ENCODE measurements around the gene ESRRB.

Gene ESRRB

DNA sequence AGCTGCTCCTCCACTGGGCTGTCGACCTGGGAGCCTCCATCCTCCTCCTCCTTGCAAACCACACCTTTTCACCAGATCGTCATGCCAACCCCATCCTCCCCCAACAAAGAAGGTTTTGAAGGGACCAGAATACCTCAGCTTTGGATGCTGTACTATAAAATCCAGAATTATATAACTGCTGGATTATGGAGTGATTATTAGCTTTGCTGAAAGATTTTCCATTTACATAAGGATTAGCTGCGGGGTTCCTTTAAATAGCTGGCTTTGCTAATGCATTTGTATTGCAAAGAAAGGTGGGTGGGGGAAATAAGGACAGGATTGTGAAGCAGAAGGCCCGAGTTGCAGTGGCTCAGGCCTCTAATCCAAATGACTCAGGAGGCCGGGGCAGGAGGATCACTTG lies 36.6 kb downstream of the ESRRB start:
- DNase-seq = no peak

DNA sequence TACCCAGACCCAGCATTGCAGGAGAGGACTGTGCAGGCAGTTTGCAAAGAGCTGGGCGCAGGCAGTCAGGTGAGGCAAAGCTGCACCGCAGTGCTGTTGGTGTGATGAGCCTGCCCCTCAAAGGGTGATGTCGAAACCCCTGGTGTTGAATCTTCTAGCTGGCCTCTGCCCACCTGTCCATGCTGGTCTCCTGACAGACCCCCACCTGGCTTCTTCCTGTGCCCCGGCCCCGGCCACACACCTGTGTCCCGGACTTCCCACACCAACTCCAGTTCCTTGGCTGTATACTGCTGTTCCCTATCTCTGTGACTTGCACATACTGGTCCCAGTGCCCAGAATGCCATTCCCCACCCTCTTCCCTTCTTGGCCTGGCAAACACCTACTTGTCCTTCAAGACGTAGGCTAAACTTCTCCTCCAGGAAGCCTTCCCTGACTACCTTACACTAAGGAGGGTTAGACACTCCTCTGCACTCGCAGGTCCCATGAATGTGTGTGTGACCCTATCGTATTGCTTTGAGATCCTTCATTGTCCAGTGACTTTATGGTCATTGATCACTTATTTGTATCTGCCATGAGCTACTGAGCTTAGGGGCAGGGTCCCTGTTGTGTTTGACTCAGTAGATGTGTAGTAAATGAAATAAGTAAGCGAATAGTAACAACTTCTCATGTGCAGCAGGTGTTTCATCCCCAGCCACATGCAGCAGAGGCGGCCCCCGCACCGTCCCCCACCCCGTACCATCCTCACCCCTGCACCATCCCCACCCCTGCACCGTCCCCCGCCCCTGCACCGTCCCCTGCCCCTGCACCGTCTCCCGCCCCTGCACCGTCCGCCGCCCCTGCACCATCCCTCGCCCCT lies 37.4 kb downstream of the ESRRB start:
- DNase-seq = no peak

DNA sequence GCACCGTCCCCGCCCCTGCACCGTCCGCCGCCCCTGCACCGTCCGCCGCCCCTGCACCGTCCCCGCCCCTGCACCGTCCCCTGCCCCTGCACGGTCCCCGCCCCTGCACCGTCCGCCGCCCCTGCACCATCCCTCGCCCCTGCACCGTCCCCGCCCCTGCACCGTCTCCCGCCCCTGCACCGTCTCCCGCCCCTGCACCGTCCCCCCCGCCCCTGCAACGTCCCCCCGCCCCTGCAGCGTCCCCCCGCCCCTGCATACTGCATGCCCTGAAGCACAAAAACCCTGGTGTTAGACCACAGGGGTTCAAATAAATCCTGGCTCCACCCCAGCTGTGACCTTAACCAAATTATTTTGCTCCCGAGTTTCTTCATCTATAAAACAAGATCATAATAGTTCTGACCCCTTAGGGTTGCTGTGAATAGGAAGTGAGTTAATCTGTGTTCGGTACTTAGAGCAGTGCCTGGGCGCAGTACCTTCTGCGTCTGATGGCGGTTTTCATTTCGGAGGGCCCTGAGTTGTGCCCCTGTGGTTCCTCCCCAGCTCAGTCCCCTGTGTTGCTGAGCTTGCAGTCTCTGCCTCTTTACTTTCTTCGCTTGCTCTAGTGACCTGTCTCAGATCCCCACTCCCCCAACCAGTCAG lies 38.1 kb downstream of the ESRRB start:
- no peak for DNase-seq

DNA sequence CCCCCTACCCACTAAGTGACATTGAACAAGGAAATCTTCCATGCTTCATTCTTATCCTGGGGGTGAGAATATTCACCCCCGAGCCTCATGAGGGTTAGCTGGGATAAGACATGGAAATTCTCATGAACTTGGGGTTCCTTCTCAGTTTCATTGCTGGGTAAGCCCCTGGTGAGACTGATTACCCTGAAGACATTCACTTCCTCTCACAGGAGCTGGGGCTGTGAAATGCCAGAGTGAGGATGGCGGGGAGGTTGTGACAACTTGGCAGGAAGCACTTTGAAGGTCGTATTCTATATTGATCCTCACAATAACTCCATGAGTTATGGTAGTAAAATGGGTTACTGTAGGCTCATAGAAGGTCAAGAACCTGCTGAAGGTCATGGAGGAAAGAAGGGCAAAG lies 43.5 kb downstream of the ESRRB start:
- DNase-seq = no peak

DNA sequence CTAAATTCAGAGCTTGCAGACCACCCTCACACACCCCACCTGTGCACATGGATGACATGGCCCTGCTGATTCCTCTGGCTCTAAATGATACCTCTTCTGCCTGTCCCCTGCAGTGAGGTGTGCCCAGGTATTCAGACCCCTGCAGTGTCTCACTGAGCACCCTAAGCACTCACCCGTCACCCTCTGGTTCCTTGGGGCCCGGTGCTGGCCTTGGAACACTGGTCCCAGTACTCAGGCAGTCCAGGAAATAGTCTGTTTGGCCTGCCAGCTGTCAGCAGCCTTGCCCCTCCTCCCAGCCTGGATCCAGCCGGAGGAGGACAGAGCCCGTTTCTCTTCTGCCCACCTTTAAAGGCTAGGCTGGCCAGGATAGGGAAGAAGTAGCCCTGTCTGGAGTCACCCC lies 44.9 kb downstream of the ESRRB start:
- no peak for DNase-seq

DNA sequence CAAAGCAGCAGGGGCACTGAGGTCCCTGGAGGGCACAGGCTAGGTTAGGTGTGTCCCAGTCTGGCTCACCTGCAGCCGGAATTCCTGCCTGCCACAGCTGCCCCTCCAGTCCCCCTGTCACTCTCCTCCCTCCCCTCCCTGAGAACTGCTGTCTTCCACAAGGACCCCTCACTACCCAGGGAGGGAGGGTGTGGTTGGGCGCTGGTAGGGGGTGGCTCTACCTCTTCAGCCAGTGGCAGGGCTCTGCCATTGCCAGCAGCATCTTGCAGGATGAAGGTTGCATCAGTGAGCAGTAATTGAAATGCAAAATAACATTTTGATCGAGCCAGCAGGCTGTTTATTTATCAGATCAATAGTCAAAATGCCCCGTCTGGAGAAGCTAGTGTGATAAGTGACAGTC lies 45.7 kb downstream of the ESRRB start:
- DNase-seq = no peak

DNA sequence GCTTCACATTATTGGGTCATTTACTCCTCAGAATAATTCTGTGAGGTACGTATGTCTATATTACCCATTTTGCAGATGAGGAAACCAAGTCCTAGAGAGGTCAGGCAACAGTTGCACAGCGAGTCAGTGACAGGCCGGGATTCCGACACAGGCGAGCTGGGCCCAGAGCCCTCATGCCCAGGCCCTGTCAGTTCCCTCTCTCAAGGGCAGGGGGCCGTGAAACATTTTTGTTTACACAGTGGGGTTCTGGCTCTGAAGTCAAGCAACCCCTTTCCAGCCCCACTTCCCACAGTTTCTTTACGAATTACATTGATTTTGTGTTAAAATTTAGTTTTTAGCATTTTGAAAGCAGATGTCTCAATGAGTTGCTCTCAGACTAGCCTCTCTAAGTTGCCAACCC lies 46.7 kb downstream of the ESRRB start:
- no peak for DNase-seq

DNA sequence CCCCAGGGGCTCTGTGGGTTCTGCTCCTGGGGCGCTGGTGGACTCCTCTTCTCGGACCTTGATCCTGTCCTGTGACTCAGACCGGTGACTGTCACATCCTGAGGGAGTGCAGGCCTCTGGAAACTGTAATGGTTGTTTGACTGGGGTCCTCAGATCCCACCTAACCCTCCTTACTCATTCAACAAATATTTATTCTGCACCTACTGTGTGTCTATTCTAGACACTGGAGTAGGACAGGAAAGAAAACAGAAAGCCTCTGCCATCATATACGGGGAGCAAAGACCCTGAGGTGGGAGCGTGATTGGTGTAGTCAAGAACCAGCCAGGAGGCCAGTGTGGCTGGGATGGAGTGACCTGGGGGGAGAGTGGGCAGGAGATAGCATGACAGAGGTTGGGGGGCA lies 47.6 kb downstream of the ESRRB start:
- no peak for DNase-seq

DNA sequence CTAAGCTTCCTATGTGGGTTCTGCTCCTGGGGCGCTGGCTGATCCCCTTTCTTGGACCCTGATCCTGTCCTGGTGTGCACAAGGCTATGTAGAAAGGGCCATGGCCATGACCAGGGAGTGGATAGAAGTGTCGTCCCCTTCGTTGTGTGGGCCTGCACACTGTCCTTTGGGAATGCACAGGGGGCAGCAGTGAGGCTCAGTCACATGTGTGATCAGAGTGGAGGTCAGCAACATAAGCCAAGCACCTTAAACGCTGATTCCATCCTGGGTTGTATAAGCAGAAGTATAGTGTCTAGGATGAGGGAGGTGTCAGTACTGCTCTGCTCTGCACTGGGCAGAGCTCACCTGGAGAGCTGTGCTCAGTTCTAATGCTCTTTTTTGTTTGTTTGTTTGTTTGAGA lies 48.4 kb downstream of the ESRRB start:
- no peak for DNase-seq

DNA sequence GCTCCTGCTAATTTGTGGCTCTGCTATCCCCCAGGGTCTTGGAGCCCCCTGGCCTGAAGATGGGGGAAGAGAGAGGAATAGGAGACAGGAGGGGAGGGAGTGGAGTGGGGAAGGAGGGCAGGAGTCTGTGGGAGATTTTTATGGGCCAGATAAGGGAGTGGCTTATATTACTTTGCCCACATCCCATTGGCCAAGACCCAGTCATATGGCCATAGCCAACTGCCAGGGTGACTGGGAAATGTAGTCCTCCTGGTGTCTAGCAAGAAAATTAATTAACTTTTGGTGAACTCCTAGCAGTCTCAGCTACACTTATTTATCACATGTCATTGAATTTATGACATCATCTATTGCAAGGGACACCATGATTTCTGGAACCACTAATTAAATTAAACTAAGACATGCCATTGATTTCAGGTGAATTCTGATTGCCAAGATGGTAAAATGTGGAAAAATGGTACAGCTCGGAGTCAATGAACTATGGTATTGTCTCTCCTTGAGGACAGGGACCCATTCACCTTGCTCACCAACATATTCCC lies 50.3 kb downstream of the ESRRB start:
- DNase-seq = no peak

DNA sequence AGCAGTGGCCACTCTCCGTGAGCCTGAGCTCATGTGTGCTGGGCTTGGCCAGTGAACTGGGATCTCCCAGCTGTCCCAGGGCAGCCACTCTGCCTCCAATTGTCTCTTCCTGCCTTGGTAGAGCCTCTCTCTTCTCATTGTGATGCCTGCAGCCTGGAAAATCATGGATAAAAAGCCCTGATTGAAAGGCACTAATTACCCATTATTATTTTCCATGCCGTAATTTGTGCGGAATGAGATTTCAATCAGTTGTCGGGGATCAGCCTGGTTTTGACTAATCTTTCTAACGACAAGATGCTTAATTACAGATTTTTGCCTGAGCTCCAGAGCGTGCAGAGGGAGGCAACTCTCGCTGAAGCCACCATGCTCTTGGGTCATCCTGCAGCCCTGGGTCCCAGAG lies 52.7 kb downstream of the ESRRB start:
- DNase-seq = no peak

DNA sequence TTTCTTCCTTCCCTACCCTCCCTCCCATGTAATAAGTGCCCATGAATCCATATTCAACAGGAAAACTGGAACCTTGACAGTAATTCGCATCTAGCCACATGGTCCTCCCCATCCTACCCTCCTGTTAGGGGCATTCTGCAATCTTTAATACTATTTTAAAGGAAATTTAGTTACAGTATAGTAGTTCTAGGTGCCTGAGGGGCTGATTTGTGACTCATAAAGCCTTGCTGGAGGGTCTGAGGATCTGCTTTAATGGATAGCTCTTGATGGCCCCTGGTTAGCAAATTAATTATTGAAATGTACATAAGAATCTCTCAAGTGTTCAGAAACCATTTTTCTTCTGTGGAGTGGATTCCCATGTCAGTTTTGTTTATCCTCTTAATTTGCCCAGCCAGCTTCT lies 54.1 kb downstream of the ESRRB start:
- DNase-seq = no peak

DNA sequence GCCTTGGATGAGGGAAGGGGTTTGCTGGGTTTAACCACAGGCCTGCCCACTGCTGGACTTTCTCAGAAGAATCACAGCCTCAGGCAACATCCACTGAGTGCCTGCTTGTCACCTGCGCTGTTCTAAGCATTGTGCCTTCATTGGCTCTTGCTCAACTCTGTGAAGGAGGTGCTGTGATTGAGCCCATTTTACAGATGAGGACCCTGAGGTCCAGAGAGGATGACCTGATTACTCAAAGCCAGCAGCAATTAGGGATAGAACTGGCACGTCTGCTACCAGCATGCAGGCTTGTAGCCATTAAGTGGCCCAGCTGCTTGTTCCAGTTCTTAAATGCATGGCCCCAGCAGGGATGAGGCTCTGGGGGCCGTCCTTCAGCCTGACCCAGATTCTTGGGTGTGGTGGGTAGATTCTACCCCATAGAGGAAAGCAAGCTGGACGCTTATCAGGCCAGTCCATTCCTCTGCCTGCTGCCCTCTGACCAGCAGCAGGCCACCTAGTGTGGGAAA lies 54.6 kb downstream of the ESRRB start:
- no peak for DNase-seq

DNA sequence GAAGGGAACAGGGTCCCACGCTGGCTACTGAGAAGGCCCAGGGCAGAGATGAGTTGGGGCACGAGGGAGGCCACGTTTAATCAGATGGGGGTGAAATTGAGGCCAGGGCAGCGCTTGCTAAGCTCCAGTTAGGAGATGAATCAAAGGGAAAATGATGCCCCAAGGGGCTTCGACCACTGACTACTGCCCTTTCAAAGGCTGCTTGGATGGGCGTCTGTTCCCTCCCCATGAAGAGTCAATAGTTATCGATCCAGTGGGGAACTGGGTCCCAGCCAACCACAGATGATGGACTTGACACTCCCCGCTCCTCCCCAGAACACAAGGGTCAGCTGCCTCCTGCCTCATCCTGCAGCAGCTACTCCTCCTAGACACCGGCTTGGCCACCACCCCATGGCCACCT lies 55.6 kb downstream of the ESRRB start:
- no peak for DNase-seq

DNA sequence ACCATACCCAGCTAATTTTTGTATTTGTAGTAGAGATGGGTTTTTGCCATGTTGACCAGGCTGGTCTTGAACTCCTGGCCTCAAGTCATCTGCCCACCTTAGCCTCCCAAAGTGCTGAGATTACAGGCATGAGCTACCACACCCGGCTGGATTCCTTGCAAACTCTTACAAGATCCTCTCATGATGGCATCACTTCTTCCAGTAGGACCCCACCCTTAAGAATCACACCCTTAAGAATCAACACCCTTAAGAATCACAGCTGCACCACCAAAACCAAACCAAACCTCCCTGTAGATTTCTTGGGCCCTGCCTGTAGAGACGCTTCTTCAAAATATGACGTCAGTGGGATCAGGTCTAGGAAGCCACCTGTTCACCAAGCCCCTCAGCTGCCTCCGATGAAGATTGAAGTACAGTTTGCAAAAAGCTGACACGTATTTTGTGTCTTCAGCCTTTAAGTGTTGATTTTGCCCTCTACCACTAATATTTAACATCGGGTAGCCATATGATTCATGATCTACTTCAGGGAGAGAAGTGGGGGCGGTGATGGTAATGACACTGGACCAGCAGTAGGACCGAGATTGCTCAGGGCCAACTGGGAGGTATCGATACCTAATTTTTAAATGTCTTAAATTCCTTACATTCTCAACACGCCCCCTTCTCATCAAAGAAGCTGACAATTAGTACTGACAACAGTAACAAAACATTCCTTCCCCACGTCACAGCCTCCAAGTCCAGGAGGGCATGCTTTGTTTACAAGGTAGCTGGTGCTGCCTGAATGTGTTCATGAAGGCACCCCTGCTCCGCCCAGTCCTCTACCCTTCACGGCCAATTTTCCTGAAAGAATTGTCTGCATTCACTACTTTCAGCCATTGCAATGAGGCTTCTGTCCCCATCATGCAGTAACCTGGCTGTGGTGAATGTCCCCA lies 57.2 kb downstream of the ESRRB start:
- no peak for DNase-seq

DNA sequence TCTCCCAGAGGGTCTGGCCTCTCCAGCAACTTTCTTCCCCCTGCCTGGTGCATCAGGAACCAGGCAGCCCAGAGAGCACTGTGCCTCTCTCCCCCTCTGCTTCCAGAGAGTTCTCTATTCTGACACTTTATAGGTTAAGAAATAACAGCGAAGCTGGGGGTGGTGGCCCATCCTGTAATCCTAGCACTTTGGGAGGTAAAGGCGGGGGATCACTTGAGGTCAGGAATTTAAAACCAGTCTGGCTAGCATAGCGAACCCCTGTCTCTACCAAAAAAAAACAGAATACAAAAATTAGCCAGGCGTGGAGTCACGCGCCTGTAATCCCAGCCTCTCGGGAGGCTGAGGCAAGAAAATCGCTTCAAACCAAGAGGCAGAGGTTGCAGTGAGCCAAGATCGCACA lies 58.3 kb downstream of the ESRRB start:
- no peak for DNase-seq

DNA sequence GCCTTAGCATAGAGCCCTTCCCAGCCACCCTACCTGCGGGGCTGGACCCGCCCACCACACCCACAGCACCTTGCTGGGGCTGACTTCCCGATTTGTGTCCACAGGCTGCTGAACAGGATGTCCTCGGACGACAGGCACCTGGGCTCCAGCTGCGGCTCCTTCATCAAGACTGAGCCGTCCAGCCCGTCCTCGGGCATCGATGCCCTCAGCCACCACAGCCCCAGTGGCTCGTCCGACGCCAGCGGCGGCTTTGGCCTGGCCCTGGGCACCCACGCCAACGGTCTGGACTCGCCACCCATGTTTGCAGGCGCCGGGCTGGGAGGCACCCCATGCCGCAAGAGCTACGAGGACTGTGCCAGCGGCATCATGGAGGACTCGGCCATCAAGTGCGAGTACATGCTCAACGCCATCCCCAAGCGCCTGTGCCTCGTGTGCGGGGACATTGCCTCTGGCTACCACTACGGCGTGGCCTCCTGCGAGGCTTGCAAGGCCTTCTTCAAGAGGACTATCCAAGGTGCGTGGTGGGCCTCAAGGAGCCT lies 63.4 kb downstream of the ESRRB start:
- no peak for DNase-seq

DNA sequence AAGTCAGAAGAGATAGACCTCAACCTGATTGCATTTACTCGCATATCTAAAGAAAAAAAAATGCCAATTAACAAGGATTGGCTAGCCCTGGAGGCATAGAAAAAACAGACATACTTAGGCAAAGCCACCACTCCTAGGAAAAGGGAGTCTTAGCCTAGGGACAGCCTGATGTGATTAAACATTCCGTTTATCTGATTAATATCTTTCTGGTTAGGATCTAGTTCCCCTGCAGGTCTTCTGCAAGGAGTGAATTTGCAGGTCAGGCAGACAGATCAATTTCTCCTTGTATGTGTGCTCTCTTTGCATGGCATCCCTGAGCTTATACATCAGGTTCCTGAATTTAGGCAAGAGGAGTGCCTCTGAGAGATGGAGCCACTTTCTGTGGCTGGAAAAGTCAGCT lies 70.5 kb downstream of the ESRRB start:
- no peak for DNase-seq

DNA sequence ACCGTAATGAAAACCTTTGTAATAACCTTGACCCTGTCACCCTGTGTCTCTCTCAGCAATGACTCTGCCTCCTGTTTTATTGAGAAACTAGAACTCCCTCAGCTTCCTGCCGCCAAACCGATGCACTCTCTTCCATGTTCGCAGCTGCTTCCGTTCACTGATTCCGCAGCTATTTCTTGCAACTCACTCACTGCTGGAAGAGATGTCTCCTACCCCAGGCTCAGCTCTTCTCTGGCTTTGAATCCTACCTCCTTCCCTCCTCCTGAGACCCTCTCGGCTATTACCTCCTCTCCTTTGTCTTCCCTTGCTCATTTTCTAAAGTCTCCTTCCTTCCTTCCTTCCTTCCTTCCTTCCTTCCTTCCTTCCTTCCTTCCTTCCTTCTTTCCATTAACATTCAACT lies 71.0 kb downstream of the ESRRB start:
- no peak for DNase-seq

DNA sequence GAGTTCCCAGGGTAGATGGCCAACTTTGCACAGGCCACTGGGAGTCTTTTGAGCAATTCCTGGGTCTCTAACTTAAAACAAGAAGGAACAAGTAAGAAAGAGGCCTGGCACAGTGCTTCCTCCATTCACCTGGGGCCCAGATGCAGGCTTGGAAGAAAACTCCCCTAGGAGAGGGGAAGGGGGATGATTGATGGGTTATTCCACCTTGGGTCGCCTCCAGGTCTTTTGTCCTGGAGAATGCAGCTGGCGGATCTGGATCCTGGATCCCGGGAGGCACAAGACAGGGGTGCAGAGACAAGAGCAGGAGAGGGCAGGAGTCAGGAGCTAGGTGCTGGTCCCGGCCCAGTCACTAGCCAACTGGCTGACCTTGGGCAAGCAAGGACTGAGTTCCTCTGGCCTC lies 74.5 kb downstream of the ESRRB start:
- DNase-seq = no peak

DNA sequence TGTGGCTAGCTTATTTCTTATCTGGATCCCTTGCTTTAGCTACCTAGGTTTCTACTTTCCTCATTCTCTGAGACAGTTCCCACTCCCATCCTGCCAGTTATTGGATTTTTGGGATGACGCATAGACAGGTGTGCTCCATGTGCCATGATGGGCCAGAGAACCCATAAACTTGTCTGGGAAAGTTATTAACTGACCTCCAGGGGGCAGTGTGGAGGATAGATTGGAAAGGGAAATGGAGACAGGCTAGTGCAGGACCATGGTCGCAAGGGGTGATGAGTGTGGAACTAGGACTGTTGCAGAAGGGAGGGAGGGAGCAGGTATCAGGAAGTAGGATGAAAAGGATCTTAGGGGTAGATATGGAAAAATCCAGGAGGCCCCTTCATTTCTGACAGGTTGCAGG lies 80.3 kb downstream of the ESRRB start:
- DNase-seq = peak; percentile 55

DNA sequence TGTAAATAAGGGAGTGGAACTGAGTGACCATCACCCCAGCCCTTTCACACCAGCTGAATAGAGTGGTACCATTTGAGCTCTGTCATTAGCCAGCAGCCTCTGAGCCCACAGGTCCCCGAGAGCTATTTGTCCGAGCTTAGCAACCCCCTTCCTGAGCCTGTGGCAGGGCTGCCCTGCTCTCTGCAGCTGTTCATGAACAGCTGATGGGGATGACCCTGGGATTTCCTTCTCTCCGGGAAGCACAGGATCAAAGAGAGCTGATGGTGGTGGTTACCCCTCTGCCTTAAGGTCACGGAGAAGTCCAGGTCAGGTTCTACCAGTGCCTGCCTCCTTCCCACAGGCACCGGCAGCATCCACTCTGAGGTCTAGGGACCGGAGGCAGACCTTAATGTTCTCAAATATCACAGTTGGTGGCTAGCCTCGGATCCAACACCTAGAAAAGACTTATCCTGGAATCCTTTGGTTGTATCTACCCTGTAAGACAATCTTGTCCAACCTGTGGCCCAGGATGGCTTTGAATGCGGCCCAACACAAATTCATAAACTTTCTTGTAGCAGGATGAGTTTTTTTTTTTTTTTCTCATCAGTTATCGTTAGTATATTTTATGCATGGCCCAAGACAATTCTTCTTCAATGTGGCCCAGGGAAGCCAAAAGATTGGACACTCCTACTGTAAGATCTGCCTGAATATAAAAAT lies 81.1 kb downstream of the ESRRB start:
- no peak for DNase-seq
